GM08714 (cell line): ENCODE measurements around the gene ZBTB6.
"Not testable (repeated sequence)": the region's sequence is repeated elsewhere in the genome, so short reads cannot be mapped to it uniquely, and the experiment has no call there.

Experiments
- H3K4me3 ChIP-seq: fragments of 200-500 bp; sonication (Bioruptor generic); 2 replicates; pipeline ENCODE4 v1.5.1; 2014; ENCODE audit warnings: mild to moderate bottlenecking, low read length, inconsistent platforms
- ZNF274 ChIP-seq: IDR thresholded peaks from 2 replicates; pipeline ENCODE4 v1.6.1; 2012; ENCODE audit warnings: mild to moderate bottlenecking, low read depth, low read length

ZBTB6 gene

GRCh38 chr9:122900791-122901190 is 12.3 kb downstream of the ZBTB6 start:
- H3K4me3 ChIP-seq, result peak overlapping the region; percentile 21; the same call in 1 of the 2 replicates
- no peak for TF ChIP-seq ZNF274

DNA sequence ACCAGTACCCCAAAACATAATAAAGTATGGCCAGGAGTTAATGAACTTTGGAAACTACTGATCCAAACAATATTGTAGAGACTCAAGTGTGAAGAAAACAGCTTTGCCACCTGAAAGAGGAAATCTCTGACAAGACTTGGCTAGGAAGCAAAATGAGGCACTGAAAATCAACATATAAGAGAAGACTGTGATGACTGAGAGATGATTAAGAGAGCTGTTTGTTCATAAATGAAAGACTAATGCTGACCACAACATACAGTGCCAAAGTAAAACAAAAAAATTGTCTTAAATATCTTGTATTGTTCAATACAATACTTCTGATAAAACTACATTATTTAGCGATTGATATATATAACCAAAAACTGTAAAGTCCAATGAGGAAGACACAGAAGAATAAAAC is 15.2 kb downstream of the ZBTB6 start:
- TF ChIP-seq ZNF274, result no peak
- H3K4me3 ChIP-seq, result no peak overlapping the region

DNA sequence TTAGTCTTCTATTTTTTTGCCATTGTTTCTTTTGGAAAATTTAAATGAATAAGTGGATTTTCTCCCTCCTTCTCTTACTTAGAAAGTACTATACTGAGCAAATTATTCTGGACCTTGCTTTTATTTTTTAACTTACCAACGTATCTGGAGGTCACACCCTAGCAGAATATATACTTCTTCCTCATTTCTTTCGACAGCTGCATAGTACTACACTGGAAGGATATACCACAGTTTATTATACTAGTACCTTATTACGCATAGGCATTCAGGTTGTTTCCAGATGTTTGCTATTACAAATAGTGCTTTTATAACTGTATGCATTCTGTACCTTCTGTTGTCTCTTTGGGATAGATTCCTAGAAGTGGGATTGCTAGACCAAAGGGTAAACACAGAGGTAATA is 24.6 kb downstream of the ZBTB6 start:
- no peak for TF ChIP-seq ZNF274
- no peak overlapping the region for H3K4me3 ChIP-seq

DNA sequence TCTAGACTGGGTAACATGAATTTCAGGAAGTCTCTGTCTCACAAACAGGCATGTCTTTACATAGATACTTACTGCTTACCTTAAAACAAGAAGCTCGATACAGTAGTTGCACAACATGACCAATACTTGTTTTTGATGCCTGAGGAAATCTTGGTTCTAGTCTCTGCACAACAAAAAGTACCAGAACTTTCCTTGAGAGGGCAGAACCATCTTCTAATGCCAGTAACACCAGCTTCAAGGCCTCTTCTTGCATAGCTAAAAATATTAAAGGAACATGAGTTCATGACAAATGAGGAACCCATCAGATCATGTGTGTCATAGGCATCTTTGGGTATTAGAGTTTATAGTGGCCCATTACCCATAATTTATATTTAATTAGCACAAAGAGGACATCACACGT is 30.0 kb downstream of the ZBTB6 start:
- no peak overlapping the region for H3K4me3 ChIP-seq
- no peak for TF ChIP-seq ZNF274

DNA sequence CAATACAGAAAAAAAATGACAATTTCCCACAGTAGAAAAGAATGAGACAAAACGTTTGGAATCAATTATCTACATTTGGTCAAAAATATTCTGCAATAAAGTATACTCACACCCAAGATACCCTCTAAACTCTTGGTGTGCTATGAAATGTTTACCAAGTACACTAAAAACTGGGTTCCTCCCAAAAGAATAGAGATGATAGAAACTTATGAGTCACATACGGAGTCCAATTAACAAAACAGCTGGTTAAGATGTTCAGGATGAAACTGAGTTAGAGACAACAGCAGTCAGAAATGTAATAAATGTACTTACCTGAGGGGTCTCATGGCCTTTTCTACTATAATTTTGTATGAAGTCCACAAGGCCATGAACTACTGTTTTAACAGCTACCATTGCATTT is 33.7 kb downstream of the ZBTB6 start:
- no peak overlapping the region for H3K4me3 ChIP-seq
- TF ChIP-seq ZNF274, result no peak

GRCh38 chr9:122875523-122875922 is 37.6 kb downstream of the ZBTB6 start:
- no peak for TF ChIP-seq ZNF274
- H3K4me3 ChIP-seq, result no peak overlapping the region

DNA sequence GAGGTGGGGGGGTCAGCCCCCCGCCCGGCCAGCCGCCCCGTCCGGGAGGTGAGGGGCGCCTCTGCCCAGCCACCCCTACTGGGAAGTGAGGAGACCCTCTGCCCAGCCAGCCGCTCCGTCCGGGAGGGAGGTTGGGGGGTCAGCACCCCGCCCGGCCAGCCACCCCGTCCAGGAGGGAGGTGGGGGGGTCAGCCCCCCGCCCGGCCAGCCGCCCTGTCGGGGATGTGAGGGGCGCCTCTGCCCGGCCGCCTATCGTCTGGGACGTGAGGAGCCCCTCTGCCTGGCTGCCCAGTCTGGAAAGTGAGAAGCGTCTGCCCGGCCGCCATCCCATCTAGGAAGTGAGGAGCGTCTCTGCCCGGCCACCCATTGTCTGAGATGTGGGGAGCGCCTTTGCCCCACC is 45.8 kb downstream of the ZBTB6 start:
- H3K4me3 ChIP-seq, result not testable (repeated sequence)

DNA sequence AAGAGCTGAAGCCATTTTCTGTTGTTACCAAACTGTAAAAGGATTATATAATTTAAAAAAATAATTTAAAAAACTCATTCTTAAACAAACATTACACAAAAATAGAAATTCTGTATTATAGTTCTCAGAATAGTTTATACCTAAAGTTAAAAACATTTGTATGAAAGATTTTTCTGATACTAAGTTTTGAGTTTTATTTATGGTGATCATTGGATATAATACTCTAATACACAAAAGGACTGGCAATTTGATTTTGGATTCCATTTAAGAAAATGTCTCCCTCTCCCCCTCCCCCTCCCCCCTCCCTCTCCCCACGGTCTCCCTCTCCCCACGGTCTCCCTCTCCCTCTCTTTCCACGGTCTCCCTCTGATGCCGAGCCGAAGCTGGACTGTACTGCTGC is 47.0 kb downstream of the ZBTB6 start:
- no peak overlapping the region for H3K4me3 ChIP-seq
- no peak for TF ChIP-seq ZNF274

- no peak overlapping the region for H3K4me3 ChIP-seq
- no peak for TF ChIP-seq ZNF274
Observed at GRCh38 chr9:122865300-122865699, 47.8 kb downstream of the ZBTB6 start.

GRCh38 chr9:122863407-122863806 is 49.7 kb downstream of the ZBTB6 start:
- no peak for TF ChIP-seq ZNF274
- H3K4me3 ChIP-seq, result no peak overlapping the region

GRCh38 chr9:122860319-122861142 is 52.6 kb downstream of the ZBTB6 start:
- TF ChIP-seq ZNF274, result no peak
- no peak overlapping the region for H3K4me3 ChIP-seq
